ENCODE results near the gene THPO.

THPO gene

GRCh38 chr3:184368586-184369183 lies 9.3 kb downstream of the THPO start:
- Histone ChIP-seq H3K27me3 (replicated peaks; ENCODE audit: insufficient read depth, low read length) (no peaks in the 10 kb centered on the region), H3F3A (ENCODE audit: insufficient read depth, low read length) (0 out of 2 replicates have a peak, but pooled peaks cover 13% of the 10 kb centered on the region), H3K4me2 (ENCODE audit: low read depth, low read length) (no peak overlapping the region), H3K9me2 (replicated peaks; ENCODE audit: insufficient read depth, low read length) (no peaks in the 10 kb centered on the region), H3K27ac (ENCODE audit: low read length) (no peak overlapping the region), H4K20me1 (ENCODE audit: insufficient read depth, low read length) (no peaks in the 10 kb centered on the region), H3K36me3 (replicated peaks; ENCODE audit: insufficient read depth, low read length) (peaks cover 15% of the 10 kb centered on the region; the same call in 1 of the 2 replicates), H3K9ac (ENCODE audit: low read length) (no peak overlapping the region), H2AFZ (ENCODE audit: low read length) (no peak overlapping the region), H3K9me3 (replicated peaks; ENCODE audit: insufficient read depth, low read length) (no peaks in the 10 kb centered on the region), H3K79me2 (ENCODE audit: low read length) (peaks cover 21% of the 10 kb centered on the region), H3K4me1 (ENCODE audit: low read length) (0 out of 2 replicates have a peak, but pooled peaks cover 6% of the 10 kb centered on the region), H3K4me3 (ENCODE audit: low read length) (no peak overlapping the region)
- DNase-seq, result no peak
- no peak for TF ChIP-seq EZH2phosphoT487 (IDR thresholded peaks at IDR 0.05; ENCODE audit: low read length)
- TF ChIP-seq, protein P1, sequence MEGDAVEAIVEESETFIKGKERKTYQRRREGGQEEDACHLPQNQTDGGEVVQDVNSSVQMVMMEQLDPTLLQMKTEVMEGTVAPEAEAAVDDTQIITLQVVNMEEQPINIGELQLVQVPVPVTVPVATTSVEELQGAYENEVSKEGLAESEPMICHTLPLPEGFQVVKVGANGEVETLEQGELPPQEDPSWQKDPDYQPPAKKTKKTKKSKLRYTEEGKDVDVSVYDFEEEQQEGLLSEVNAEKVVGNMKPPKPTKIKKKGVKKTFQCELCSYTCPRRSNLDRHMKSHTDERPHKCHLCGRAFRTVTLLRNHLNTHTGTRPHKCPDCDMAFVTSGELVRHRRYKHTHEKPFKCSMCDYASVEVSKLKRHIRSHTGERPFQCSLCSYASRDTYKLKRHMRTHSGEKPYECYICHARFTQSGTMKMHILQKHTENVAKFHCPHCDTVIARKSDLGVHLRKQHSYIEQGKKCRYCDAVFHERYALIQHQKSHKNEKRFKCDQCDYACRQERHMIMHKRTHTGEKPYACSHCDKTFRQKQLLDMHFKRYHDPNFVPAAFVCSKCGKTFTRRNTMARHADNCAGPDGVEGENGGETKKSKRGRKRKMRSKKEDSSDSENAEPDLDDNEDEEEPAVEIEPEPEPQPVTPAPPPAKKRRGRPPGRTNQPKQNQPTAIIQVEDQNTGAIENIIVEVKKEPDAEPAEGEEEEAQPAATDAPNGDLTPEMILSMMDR (IDR thresholded peaks at IDR 0.05; ENCODE audit: low read length), result no peak
- no peak for TF ChIP-seq EZH2 (optimal IDR thresholded peaks at IDR 0.05; ENCODE audit: low read depth, low read length)

GRCh38 chr3:184368116-184368515 lies 9.9 kb downstream of the THPO start:
- Histone ChIP-seq H3K4me3 (ENCODE audit: low read length) (no peak overlapping the region), H3K9me2 (replicated peaks; ENCODE audit: insufficient read depth, low read length) (no peaks in the 10 kb centered on the region), H2AFZ (ENCODE audit: low read length) (no peak overlapping the region), H3K79me2 (ENCODE audit: low read length) (peaks cover 25% of the 10 kb centered on the region), H4K20me1 (ENCODE audit: insufficient read depth, low read length) (no peaks in the 10 kb centered on the region), H3K4me2 (ENCODE audit: low read depth, low read length) (no peak overlapping the region), H3K27me3 (replicated peaks; ENCODE audit: insufficient read depth, low read length) (no peaks in the 10 kb centered on the region), H3K36me3 (replicated peaks; ENCODE audit: insufficient read depth, low read length) (peaks cover 15% of the 10 kb centered on the region; the same call in 1 of the 2 replicates), H3K9me3 (replicated peaks; ENCODE audit: insufficient read depth, low read length) (no peaks in the 10 kb centered on the region), H3K27ac (ENCODE audit: low read length) (no peak overlapping the region), H3K9ac (ENCODE audit: low read length) (no peak overlapping the region), H3F3A (ENCODE audit: insufficient read depth, low read length) (0 out of 2 replicates have a peak, but pooled peaks cover 13% of the 10 kb centered on the region), H3K4me1 (ENCODE audit: low read length) (0 out of 2 replicates have a peak, but pooled peaks cover 6% of the 10 kb centered on the region)
- TF ChIP-seq, protein P1 (IDR thresholded peaks at IDR 0.05; ENCODE audit: low read length), result no peak
- no peak for TF ChIP-seq EZH2phosphoT487 (IDR thresholded peaks at IDR 0.05; ENCODE audit: low read length)
- TF ChIP-seq EZH2 (optimal IDR thresholded peaks at IDR 0.05; ENCODE audit: low read depth, low read length), result no peak
- no peak for DNase-seq

- H3F3A ChIP-seq (ENCODE audit: insufficient read depth, low read length), result peaks cover 25% of the 10 kb centered on the region
- no peaks in the 10 kb centered on the region for H4K20me1 ChIP-seq (ENCODE audit: insufficient read depth, low read length)
- no peak overlapping the region for H3K4me2 ChIP-seq (ENCODE audit: low read depth, low read length)
- peaks cover 30% of the 10 kb centered on the region for H3K79me2 ChIP-seq (ENCODE audit: low read length)
- no peak overlapping the region for H3K9ac ChIP-seq (ENCODE audit: low read length)
- H3K4me3 ChIP-seq (ENCODE audit: low read length), result no peak overlapping the region
- 0 out of 2 replicates have a peak, but pooled peaks cover 6% of the 10 kb centered on the region for H3K4me1 ChIP-seq (ENCODE audit: low read length)
- H3K9me3 ChIP-seq (replicated peaks; ENCODE audit: insufficient read depth, low read length), result no peaks in the 10 kb centered on the region
- no peaks in the 10 kb centered on the region for H3K27me3 ChIP-seq (replicated peaks; ENCODE audit: insufficient read depth, low read length)
- no peak overlapping the region for H2AFZ ChIP-seq (ENCODE audit: low read length)
- H3K27ac ChIP-seq (ENCODE audit: low read length), result no peak overlapping the region
- no peaks in the 10 kb centered on the region for H3K9me2 ChIP-seq (replicated peaks; ENCODE audit: insufficient read depth, low read length)
- no peak for DNase-seq
- TF ChIP-seq EZH2phosphoT487 (IDR thresholded peaks at IDR 0.05; ENCODE audit: low read length) (no peak), EZH2 (optimal IDR thresholded peaks at IDR 0.05; ENCODE audit: low read depth, low read length) (no peak)
- TF ChIP-seq, protein P1 (IDR thresholded peaks at IDR 0.05; ENCODE audit: low read length), result no peak
- H3K36me3 ChIP-seq (replicated peaks; ENCODE audit: insufficient read depth, low read length), result peaks cover 15% of the 10 kb centered on the region; the same call in 1 of the 2 replicates
These were observed 11.3 kb downstream of the THPO start for GRCh38 chr3:184366619-184367289.

All from MM.1S (cell line).